Activated B cell treated with CpG ODN at 0.5 μM for 24 hours (primary cell): ENCODE measurements around the gene HS1BP3. TPM values are rescaled to one million over a fixed set of nuclear protein-coding genes. Genes with fewer than 3 reads are reported as not detected.

Experiments
- ATAC-seq: fragments of 200-7000 bp; cut with Tn5 transposase; one replicate; pipeline ENCODE4 v1.10.0; 2021; ENCODE audit warnings: low read depth, mild to moderate bottlenecking, moderate library complexity
- CTCF ChIA-PET: fragments of 350-600 bp; sonication (Branson Sonifier 250); formaldehyde crosslinking; loops from one replicate; lab custom pipeline; 2021; ENCODE audit warnings: antibody characterized with exemption; lab: Charles Lee
- POLR2A ChIA-PET: fragments of 350-600 bp; sonication (Branson Sonifier 250); formaldehyde crosslinking; loops from one replicate; lab custom pipeline; 2021; ENCODE audit warnings: antibody characterized with exemption; lab: Charles Lee
- DNase-seq: peaks from one replicate; pipeline ENCODE4 v3.0.0; 2022
- H3K27ac Mint-ChIP-seq: one replicate; pipeline ENCODE4 v1.8.0; 2020; ENCODE audit warnings: mixed read lengths
- H3K27me3 Mint-ChIP-seq: one replicate; pipeline ENCODE4 v1.8.0; 2021; ENCODE audit warnings: mixed read lengths
- H3K36me3 Mint-ChIP-seq: one replicate; pipeline ENCODE4 v1.8.0; 2021; ENCODE audit warnings: low read depth, mixed read lengths
- H3K4me1 Mint-ChIP-seq: one replicate; pipeline ENCODE4 v1.8.0; 2021; ENCODE audit warnings: mixed read lengths
- H3K4me3 Mint-ChIP-seq: one replicate; pipeline ENCODE4 v1.8.0; 2020; ENCODE audit warnings: mild to moderate bottlenecking, mixed read lengths
- H3K9me3 Mint-ChIP-seq: one replicate; pipeline ENCODE4 v1.8.0; 2020; ENCODE audit warnings: mixed read lengths
- intact Hi-C: fragments of 100-400 bp; cut with micrococcal nuclease; formaldehyde crosslinking; loops from one replicate; pipeline ENCODE4 v1.15.1; 2024
- total RNA-seq: library from RNA; stranded (reverse); gene quantifications from 2 replicates; pipeline ENCODE4 v1.2.3, GENCODE V29; 2022
- TF ChIP-seq, protein P1 (sequence below): fragments of 200-600 bp; IDR thresholded peaks from one replicate; pipeline ENCODE4 v1.8.0; 2022; ENCODE audit warnings: antibody characterized with exemption, mild to moderate bottlenecking

Gene HS1BP3
- total RNA-seq, 1 donor from 2014 or later, result 13.1 TPM

DNA sequence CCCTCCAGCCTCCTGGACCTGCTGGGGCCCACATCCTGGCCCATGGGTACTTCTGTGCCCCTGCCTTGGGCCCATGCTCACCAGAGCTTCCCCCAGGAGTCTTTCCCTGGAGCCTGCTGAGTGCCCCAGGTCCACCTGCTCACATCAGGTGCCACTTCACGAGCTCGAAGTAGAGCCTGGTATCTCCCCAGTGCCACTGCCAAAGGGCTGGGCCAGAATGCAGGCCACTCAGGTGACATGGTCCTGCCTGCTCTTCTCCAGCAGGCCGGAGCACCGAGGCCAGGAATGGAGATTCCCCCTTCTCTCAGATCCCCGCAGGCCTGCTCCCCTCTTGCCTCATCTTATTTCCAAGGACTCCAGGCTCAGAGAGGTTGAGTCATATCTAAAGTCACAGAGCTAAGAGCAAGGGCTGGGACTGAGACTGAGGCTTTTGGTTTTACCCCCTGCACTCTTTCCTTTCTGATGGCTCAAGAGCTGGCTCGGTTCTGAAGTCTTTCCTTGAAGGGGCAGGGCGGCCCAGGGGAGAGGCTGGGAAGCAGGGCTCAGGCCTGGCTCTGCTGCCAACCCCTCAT, 79.2 kb downstream of the HS1BP3 start:
- POLR2A ChIA-PET, result no interaction called here

DNA sequence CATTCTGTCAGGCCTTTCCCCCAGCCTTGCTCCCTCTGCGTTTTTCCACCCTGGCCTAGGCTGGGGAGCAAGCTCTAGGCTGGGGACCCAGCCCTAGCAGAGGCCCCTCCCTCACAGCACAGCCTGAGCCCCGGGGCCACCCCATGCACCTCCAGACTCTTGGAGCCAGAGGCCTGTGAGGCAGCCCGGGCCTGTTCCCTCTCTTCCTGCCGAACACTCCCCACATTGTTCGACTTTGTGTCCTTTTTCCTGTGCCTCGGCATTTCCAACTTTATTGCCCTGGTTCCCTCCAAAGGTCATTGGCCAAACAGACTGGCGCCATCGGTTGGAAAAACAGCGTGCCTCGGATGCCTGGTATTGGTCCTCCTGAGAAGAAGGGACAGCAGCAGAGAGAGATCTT, 79.7 kb downstream of the HS1BP3 start:
- Mint-ChIP-seq H3K4me3 (no peak overlapping the region), H3K9me3 (no peaks in the 10 kb centered on the region), H3K4me1 (peaks cover 1% of the 10 kb centered on the region), H3K27me3 (no peaks in the 10 kb centered on the region), H3K36me3 (no peaks in the 10 kb centered on the region), H3K27ac (no peak overlapping the region)
- no peak for DNase-seq
- ChIA-PET POLR2A (no interaction called here), CTCF (no interaction called here)
- no peak for ATAC-seq
- intact Hi-C loops, result no loop called here
- TF ChIP-seq, protein P1, sequence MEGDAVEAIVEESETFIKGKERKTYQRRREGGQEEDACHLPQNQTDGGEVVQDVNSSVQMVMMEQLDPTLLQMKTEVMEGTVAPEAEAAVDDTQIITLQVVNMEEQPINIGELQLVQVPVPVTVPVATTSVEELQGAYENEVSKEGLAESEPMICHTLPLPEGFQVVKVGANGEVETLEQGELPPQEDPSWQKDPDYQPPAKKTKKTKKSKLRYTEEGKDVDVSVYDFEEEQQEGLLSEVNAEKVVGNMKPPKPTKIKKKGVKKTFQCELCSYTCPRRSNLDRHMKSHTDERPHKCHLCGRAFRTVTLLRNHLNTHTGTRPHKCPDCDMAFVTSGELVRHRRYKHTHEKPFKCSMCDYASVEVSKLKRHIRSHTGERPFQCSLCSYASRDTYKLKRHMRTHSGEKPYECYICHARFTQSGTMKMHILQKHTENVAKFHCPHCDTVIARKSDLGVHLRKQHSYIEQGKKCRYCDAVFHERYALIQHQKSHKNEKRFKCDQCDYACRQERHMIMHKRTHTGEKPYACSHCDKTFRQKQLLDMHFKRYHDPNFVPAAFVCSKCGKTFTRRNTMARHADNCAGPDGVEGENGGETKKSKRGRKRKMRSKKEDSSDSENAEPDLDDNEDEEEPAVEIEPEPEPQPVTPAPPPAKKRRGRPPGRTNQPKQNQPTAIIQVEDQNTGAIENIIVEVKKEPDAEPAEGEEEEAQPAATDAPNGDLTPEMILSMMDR, result no peak

More for the DNA sequence above, 79.2 kb downstream of the HS1BP3 start:
- Mint-ChIP-seq H3K4me1 (peaks cover 6% of the 10 kb centered on the region), H3K4me3 (no peak overlapping the region), H3K27me3 (no peaks in the 10 kb centered on the region), H3K9me3 (no peaks in the 10 kb centered on the region), H3K27ac (no peak overlapping the region), H3K36me3 (no peaks in the 10 kb centered on the region)
- ATAC-seq (no peak), DNase-seq (no peak)
- intact Hi-C loops, result no loop called here
- TF ChIP-seq, protein P1, result no peak
- CTCF ChIA-PET, result no interaction called here

DNA sequence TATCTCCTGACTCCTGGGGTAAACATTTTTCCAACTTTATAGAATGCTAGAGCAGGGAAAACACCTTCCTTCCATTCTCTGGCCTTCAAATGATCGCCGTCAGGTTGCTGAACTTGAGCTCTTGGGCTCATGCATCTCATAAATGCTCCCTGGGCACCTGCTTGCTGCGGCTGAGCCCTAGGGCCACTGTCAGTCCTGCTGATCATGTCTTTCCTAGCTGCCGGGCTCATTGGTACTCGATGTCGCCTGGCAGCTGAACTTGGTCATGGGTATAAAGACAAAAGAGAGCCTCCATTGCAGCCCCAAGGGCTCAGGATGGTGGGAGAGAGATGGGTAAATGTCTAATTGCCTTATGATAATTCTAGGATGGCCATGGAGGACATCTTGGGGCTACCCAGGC, 80.6 kb downstream of the HS1BP3 start:
- Mint-ChIP-seq H3K27me3 (peaks cover 2% of the 10 kb centered on the region), H3K27ac (no peak overlapping the region), H3K9me3 (no peaks in the 10 kb centered on the region), H3K36me3 (no peaks in the 10 kb centered on the region), H3K4me1 (no peaks in the 10 kb centered on the region), H3K4me3 (no peak overlapping the region)
- POLR2A ChIA-PET, result no interaction called here
- CTCF ChIA-PET, result no interaction called here
- ATAC-seq, result no peak
- no peak for DNase-seq
- TF ChIP-seq, protein P1, result no peak
- intact Hi-C loops, result no loop called here

DNA sequence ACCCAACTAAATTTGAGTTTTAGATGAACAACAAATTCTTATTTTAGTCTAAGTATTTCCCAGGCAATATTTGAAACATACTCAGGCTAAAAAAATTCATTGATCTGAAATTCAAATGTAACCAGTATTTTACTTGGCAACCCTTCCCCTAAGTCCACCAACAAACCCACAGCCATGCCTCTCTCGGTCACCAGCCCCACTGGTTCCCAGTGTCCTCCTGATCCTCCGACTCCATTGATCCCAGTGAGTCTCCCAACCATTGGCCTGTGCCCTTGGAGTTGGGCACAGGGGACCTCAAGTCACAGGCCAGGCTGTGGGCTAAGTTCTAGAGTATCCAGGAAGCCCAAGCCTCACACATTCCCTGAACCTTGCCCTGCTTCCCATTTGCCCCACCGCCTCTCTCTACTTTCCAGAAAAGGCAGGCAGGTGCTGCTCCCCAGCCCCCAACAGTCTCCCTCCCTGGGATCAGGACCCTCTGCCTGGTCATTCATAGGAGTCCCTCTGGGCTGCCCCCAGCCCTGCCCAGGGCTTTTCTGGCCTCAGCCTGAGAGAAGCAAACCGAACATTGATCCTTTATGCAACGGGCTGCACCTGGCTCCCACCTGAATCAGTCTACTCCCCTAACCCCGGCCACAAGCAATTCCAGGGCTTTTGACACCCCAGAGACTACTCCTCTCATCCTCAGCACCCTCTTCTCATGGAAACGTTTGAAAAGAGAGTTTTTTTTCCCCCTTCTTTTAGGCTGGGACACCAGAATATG, 81.3 kb downstream of the HS1BP3 start:
- ChIA-PET POLR2A (no interaction called here), CTCF (no interaction called here)
- Mint-ChIP-seq H3K9me3 (no peaks in the 10 kb centered on the region), H3K27ac (no peak overlapping the region), H3K4me1 (no peaks in the 10 kb centered on the region), H3K27me3 (peaks cover 3% of the 10 kb centered on the region), H3K4me3 (no peak overlapping the region), H3K36me3 (no peaks in the 10 kb centered on the region)
- DNase-seq, result no peak
- no peak for ATAC-seq
- intact Hi-C loops, result no loop called here
- TF ChIP-seq, protein P1, result no peak

DNA sequence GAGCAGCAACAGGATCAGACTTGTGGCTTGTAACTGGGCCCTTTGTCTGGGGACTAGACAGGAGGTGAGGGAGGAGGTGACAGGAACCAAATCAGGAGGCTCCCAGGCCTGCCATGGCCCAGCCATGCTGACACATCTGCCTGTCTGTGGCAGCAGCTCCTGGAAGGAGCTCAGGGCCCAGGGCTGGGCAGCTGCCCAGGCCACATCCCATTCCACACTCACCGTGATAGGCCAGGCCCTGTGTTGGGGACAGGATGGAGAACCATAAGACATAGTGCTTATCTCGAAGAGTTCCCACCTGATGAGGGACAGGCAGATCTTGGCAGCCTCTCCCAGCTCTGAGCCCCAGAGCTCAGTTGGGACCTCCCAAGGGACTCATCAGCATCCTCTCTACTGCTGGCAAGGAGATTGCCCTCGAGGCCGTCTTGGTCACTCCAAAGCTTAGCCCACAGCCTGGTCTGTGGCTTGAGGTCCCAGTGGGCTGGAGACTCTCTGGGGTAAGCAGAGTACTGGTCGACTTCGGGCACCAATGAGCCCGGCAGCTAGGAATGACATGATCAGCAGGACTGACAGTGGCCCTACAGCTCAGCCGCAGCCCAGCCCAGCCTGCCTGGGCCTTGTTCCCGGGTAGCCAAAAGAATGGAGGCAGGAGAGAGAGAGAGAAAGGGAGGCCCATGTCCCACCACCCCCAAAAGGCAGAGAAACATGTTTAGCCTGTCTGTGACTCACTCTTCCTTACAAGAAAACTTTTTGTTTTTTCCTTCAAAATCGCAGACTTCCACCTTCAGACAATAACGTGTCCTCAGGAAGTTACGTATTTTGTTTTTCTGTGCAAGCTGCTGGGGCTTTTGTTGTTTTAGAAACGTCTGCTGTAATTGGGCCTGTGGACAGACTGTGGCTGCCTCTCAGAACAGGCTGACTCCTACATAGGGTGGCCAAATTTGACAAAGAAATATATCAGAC, 82.1 kb downstream of the HS1BP3 start:
- TF ChIP-seq, protein P1, result no peak
- Mint-ChIP-seq H3K36me3 (no peaks in the 10 kb centered on the region), H3K27me3 (peaks cover 4% of the 10 kb centered on the region), H3K9me3 (no peaks in the 10 kb centered on the region), H3K4me3 (no peak overlapping the region), H3K4me1 (no peaks in the 10 kb centered on the region), H3K27ac (no peak overlapping the region)
- DNase-seq (no peak), ATAC-seq (no peak)
- intact Hi-C loops, result no loop called here
- ChIA-PET POLR2A (no interaction called here), CTCF (no interaction called here)
